GM19193 (cell line): ENCODE measurements around the gene CPNE1.

Experiments used
- POLR2A ChIP-seq: IDR thresholded peaks from 4 replicates; pipeline ENCODE4 v1.6.1; 2011; ENCODE audit not compliant: insufficient read depth, insufficient read length; ENCODE audit errors: extremely low read depth

Gene CPNE1

GRCh38 chr20:35641743-35642142 lies 23.0 kb downstream of the CPNE1 start:
- TF ChIP-seq POLR2A = no peak

GRCh38 chr20:35640724-35641123 lies 24.0 kb downstream of the CPNE1 start:
- no peak for TF ChIP-seq POLR2A

GRCh38 chr20:35638751-35639150 lies 25.9 kb downstream of the CPNE1 start:
- TF ChIP-seq POLR2A = no peak

GRCh38 chr20:35637276-35637675 lies 27.4 kb downstream of the CPNE1 start:
- TF ChIP-seq POLR2A = no peak

- no peak for TF ChIP-seq POLR2A
Observed at GRCh38 chr20:35636095-35636494, 28.6 kb downstream of the CPNE1 start.

GRCh38 chr20:35635652-35636051 lies 29.0 kb downstream of the CPNE1 start:
- no peak for TF ChIP-seq POLR2A

- no peak for TF ChIP-seq POLR2A
Observed at GRCh38 chr20:35632539-35633115, 32.1 kb downstream of the CPNE1 start.

- TF ChIP-seq POLR2A = no peak
Observed at GRCh38 chr20:35630636-35631035, 34.1 kb downstream of the CPNE1 start.

- no peak for TF ChIP-seq POLR2A
Observed at GRCh38 chr20:35629427-35630145, 35.1 kb downstream of the CPNE1 start.

- no peak for TF ChIP-seq POLR2A
Observed at GRCh38 chr20:35627121-35627520, 37.6 kb downstream of the CPNE1 start.

GRCh38 chr20:35626386-35627001 lies 38.2 kb downstream of the CPNE1 start:
- no peak for TF ChIP-seq POLR2A

GRCh38 chr20:35625584-35626385 lies 38.9 kb downstream of the CPNE1 start:
- no peak for TF ChIP-seq POLR2A

- no peak for TF ChIP-seq POLR2A
Observed at GRCh38 chr20:35621560-35621946, 43.1 kb downstream of the CPNE1 start.

- TF ChIP-seq POLR2A = no peak
Observed at GRCh38 chr20:35620818-35621559, 43.7 kb downstream of the CPNE1 start.
